Activated CD8-positive, alpha-beta memory T cell treated with anti-CD3 and anti-CD28 coated beads, Interleukin-2, amount 10 ng/mL, durations not matched to agents 7 days and 5 days (primary cell): Measurements from ENCODE around the gene TMTC1. TPM values are rescaled to one million over a fixed set of nuclear protein-coding genes. Genes with fewer than 3 reads are reported as not detected.
"Not testable (repeated sequence)": the region's sequence is repeated elsewhere in the genome, so short reads cannot be mapped to it uniquely, and the experiment has no call there.

ENCODE experiments used
- ATAC-seq: fragments of 150-1000 bp; cut with Tn5 transposase; one replicate; pipeline ENCODE4 v1.10.0; 2021; ENCODE audit warnings: moderate library complexity
- CTCF ChIA-PET: fragments of 350-600 bp; sonication (Branson Sonifier 250); formaldehyde crosslinking; loops from one replicate; lab custom pipeline; 2021; ENCODE audit warnings: antibody characterized with exemption; lab: Charles Lee
- DNase-seq: peaks from one replicate; pipeline ENCODE4 v3.0.0-alpha.2; 2020
- H3K27ac Mint-ChIP-seq: one replicate; pipeline ENCODE4 v1.8.0; 2021; ENCODE audit warnings: mild to moderate bottlenecking, mixed read lengths
- H3K27me3 Mint-ChIP-seq: one replicate; pipeline ENCODE4 v1.8.0; 2021; ENCODE audit warnings: mixed read lengths
- H3K36me3 Mint-ChIP-seq: one replicate; pipeline ENCODE4 v1.8.0; 2021; ENCODE audit warnings: mild to moderate bottlenecking, mixed read lengths
- H3K4me1 Mint-ChIP-seq: one replicate; pipeline ENCODE4 v1.8.0; 2021; ENCODE audit warnings: mixed read lengths
- H3K4me3 Mint-ChIP-seq: one replicate; pipeline ENCODE4 v1.8.0; 2021; ENCODE audit warnings: mild to moderate bottlenecking, moderate library complexity, mixed read lengths
- H3K9me3 Mint-ChIP-seq: one replicate; pipeline ENCODE4 v1.8.0; 2022; ENCODE audit warnings: low read depth, mixed read lengths
- total RNA-seq, 2 experiments: library from RNA; stranded (reverse); gene quantifications; one replicate each; pipeline ENCODE4 v1.2.3, GENCODE V29; 2021

Gene TMTC1
- total RNA-seq, 2 experiments from 2014 or later: 0.07 to 0.09 TPM

GRCh38 chr12:29649722-29650121 is 134.0 kb downstream of the TMTC1 start:
- H3K27ac Mint-ChIP-seq: no peak overlapping the region
- H3K4me3 Mint-ChIP-seq: no peak overlapping the region
- H3K36me3 Mint-ChIP-seq: no peaks in the 10 kb centered on the region
- no peaks in the 10 kb centered on the region for H3K4me1 Mint-ChIP-seq
- no peaks in the 10 kb centered on the region for H3K27me3 Mint-ChIP-seq
- CTCF ChIA-PET: no interaction called here
- H3K9me3 Mint-ChIP-seq: no peaks in the 10 kb centered on the region
- ATAC-seq (no peak), DNase-seq (no peak)

GRCh38 chr12:29644536-29645162 is 139.1 kb downstream of the TMTC1 start:
- Mint-ChIP-seq H3K27ac (no peak overlapping the region), H3K36me3 (no peaks in the 10 kb centered on the region), H3K4me1 (no peaks in the 10 kb centered on the region), H3K27me3 (no peaks in the 10 kb centered on the region), H3K9me3 (no peaks in the 10 kb centered on the region), H3K4me3 (no peak overlapping the region)
- CTCF ChIA-PET: no interaction called here
- no peak for ATAC-seq
- DNase-seq: no peak

GRCh38 chr12:29640589-29641345 is 143.0 kb downstream of the TMTC1 start:
- H3K27me3 Mint-ChIP-seq: no peaks in the 10 kb centered on the region
- CTCF ChIA-PET: no interaction called here

GRCh38 chr12:29639893-29640495 is 143.7 kb downstream of the TMTC1 start:
- Mint-ChIP-seq H3K4me3 (no peak overlapping the region), H3K27ac (no peak overlapping the region), H3K9me3 (no peaks in the 10 kb centered on the region), H3K4me1 (no peaks in the 10 kb centered on the region), H3K27me3 (no peaks in the 10 kb centered on the region), H3K36me3 (no peaks in the 10 kb centered on the region)
- DNase-seq (no peak), ATAC-seq (no peak)
- CTCF ChIA-PET: no interaction called here

More at GRCh38 chr12:29640589-29641345, 143.0 kb downstream of the TMTC1 start:
- Mint-ChIP-seq H3K9me3 (no peaks in the 10 kb centered on the region), H3K4me3 (no peak overlapping the region), H3K36me3 (no peaks in the 10 kb centered on the region), H3K27ac (no peak overlapping the region), H3K4me1 (no peaks in the 10 kb centered on the region)
- DNase-seq: no peak
- no peak for ATAC-seq

- ATAC-seq (no peak), DNase-seq (no peak)
- Mint-ChIP-seq H3K9me3 (no peaks in the 10 kb centered on the region), H3K4me1 (no peaks in the 10 kb centered on the region), H3K27me3 (no peaks in the 10 kb centered on the region), H3K4me3 (no peak overlapping the region), H3K36me3 (no peaks in the 10 kb centered on the region), H3K27ac (no peak overlapping the region)
- CTCF ChIA-PET: no interaction called here
Observed at GRCh38 chr12:29638528-29638927, 145.2 kb downstream of the TMTC1 start.

GRCh38 chr12:29634057-29634456 is 149.7 kb downstream of the TMTC1 start:
- no peak overlapping the region for H3K27ac Mint-ChIP-seq
- no peaks in the 10 kb centered on the region for H3K27me3 Mint-ChIP-seq
- DNase-seq (no peak), ATAC-seq (no peak)
- CTCF ChIA-PET: no interaction called here
- H3K9me3 Mint-ChIP-seq: no peaks in the 10 kb centered on the region
- H3K4me1 Mint-ChIP-seq: no peaks in the 10 kb centered on the region
- H3K36me3 Mint-ChIP-seq: no peaks in the 10 kb centered on the region
- no peak overlapping the region for H3K4me3 Mint-ChIP-seq

GRCh38 chr12:29630164-29630563 is 153.6 kb downstream of the TMTC1 start:
- CTCF ChIA-PET, DNase-seq, H3K27me3 Mint-ChIP-seq, H3K4me1 Mint-ChIP-seq, H3K4me3 Mint-ChIP-seq, H3K27ac Mint-ChIP-seq, H3K36me3 Mint-ChIP-seq, H3K9me3 Mint-ChIP-seq, ATAC-seq: not testable (repeated sequence)

- DNase-seq (no peak), ATAC-seq (no peak)
- H3K4me3 Mint-ChIP-seq: no peak overlapping the region
- no peaks in the 10 kb centered on the region for H3K9me3 Mint-ChIP-seq
- H3K27ac Mint-ChIP-seq: no peak overlapping the region
- no peaks in the 10 kb centered on the region for H3K36me3 Mint-ChIP-seq
- no peaks in the 10 kb centered on the region for H3K4me1 Mint-ChIP-seq
- H3K27me3 Mint-ChIP-seq: no peaks in the 10 kb centered on the region
- CTCF ChIA-PET: no interaction called here
Observed at GRCh38 chr12:29627221-29627620, 156.5 kb downstream of the TMTC1 start.

GRCh38 chr12:29625359-29625953 is 158.3 kb downstream of the TMTC1 start:
- H3K4me1 Mint-ChIP-seq: no peaks in the 10 kb centered on the region
- no peaks in the 10 kb centered on the region for H3K27me3 Mint-ChIP-seq
- H3K9me3 Mint-ChIP-seq: no peaks in the 10 kb centered on the region
- DNase-seq (no peak), ATAC-seq (no peak)
- no peak overlapping the region for H3K27ac Mint-ChIP-seq
- no peaks in the 10 kb centered on the region for H3K36me3 Mint-ChIP-seq
- CTCF ChIA-PET: no interaction called here
- no peak overlapping the region for H3K4me3 Mint-ChIP-seq

GRCh38 chr12:29622251-29622650 is 161.5 kb downstream of the TMTC1 start:
- no peak overlapping the region for H3K27ac Mint-ChIP-seq
- no peaks in the 10 kb centered on the region for H3K36me3 Mint-ChIP-seq
- no peak overlapping the region for H3K4me3 Mint-ChIP-seq
- no peaks in the 10 kb centered on the region for H3K9me3 Mint-ChIP-seq
- no peak for DNase-seq
- no peaks in the 10 kb centered on the region for H3K4me1 Mint-ChIP-seq
- peaks cover 2% of the 10 kb centered on the region for H3K27me3 Mint-ChIP-seq
- CTCF ChIA-PET: no interaction called here
- no peak for ATAC-seq

- Mint-ChIP-seq H3K27me3 (peaks cover 5% of the 10 kb centered on the region), H3K4me3 (no peak overlapping the region), H3K36me3 (no peaks in the 10 kb centered on the region), H3K9me3 (no peaks in the 10 kb centered on the region), H3K4me1 (no peaks in the 10 kb centered on the region), H3K27ac (no peak overlapping the region)
- ATAC-seq: no peak
- no peak for DNase-seq
- CTCF ChIA-PET: no interaction called here
Observed at GRCh38 chr12:29620030-29620429, 163.7 kb downstream of the TMTC1 start.

- no peak overlapping the region for H3K27ac Mint-ChIP-seq
- H3K4me3 Mint-ChIP-seq: no peak overlapping the region
- ATAC-seq: no peak
Observed at GRCh38 chr12:29617407-29617803, 166.3 kb downstream of the TMTC1 start.

GRCh38 chr12:29616664-29617406 is 166.9 kb downstream of the TMTC1 start:
- H3K4me3 Mint-ChIP-seq: no peak overlapping the region
- no peaks in the 10 kb centered on the region for H3K36me3 Mint-ChIP-seq
- ATAC-seq (no peak), DNase-seq (no peak)
- no peaks in the 10 kb centered on the region for H3K4me1 Mint-ChIP-seq
- H3K27me3 Mint-ChIP-seq: peaks cover 7% of the 10 kb centered on the region
- CTCF ChIA-PET: no interaction called here
- H3K27ac Mint-ChIP-seq: no peak overlapping the region
- no peaks in the 10 kb centered on the region for H3K9me3 Mint-ChIP-seq

More at GRCh38 chr12:29617407-29617803, 166.3 kb downstream of the TMTC1 start:
- CTCF ChIA-PET: no interaction called here
- H3K4me1 Mint-ChIP-seq: no peaks in the 10 kb centered on the region
- H3K36me3 Mint-ChIP-seq: no peaks in the 10 kb centered on the region
- no peak for DNase-seq
- H3K27me3 Mint-ChIP-seq: peaks cover 7% of the 10 kb centered on the region
- no peaks in the 10 kb centered on the region for H3K9me3 Mint-ChIP-seq
